Neural cell (in vitro differentiated cells): ENCODE measurements around the gene HERPUD2. TPM values are rescaled to one million over a fixed set of nuclear protein-coding genes. Genes with fewer than 3 reads are reported as not detected.

Source experiments
- H2AFZ ChIP-seq: fragments of 200-600, 300-800 bp; sonication (generic), shearing (Covaris generic); 2 replicates; pipeline ENCODE4 v1.6.0; 2014; ENCODE audit warnings: low read depth, mild to moderate bottlenecking, antibody characterized with exemption, low read length, moderate library complexity
- H3F3A ChIP-seq: fragments of 200-600 bp; shearing (Covaris generic); 2 replicates; pipeline ENCODE4 v1.6.1; 2016; ENCODE audit warnings: mild to moderate bottlenecking, moderate library complexity, mixed read lengths, antibody characterized with exemption, low read length; ENCODE audit not compliant: insufficient read depth, poor library complexity, severe bottlenecking
- H3K27ac ChIP-seq: fragments of 200-600, 300-800 bp; sonication (generic), shearing (Covaris generic); 2 replicates; pipeline ENCODE4 v1.5.1; 2014; ENCODE audit warnings: mild to moderate bottlenecking, low read length, moderate library complexity
- H3K27me3 ChIP-seq: fragments of 300-800, 200-600 bp; sonication (generic), shearing (Covaris generic); 2 replicates; pipeline ENCODE4 v1.6.0; 2014; ENCODE audit warnings: mild to moderate bottlenecking, low read depth, low read length, moderate library complexity; ENCODE audit not compliant: insufficient read depth
- H3K36me3 ChIP-seq: fragments of 300-800, 200-600 bp; sonication (generic), shearing (Covaris generic); 2 replicates; pipeline ENCODE4 v1.5.1; 2014; ENCODE audit warnings: mild to moderate bottlenecking, antibody characterized with exemption, low read length, moderate library complexity; ENCODE audit not compliant: insufficient read depth
- H3K4me2 ChIP-seq: fragments of 300-800, 200-600 bp; sonication (generic), shearing (Covaris generic); 2 replicates; pipeline ENCODE4 v1.6.0; 2014; ENCODE audit warnings: mild to moderate bottlenecking, low read length
- H3K4me3 ChIP-seq: fragments of 300-800, 200-600 bp; sonication (generic), shearing (Covaris generic); 2 replicates; pipeline ENCODE4 v1.5.1; 2014; ENCODE audit warnings: mild to moderate bottlenecking, low read length, moderate library complexity
- H3K79me2 ChIP-seq: fragments of 200-600 bp; shearing (Covaris generic); replicated peaks from 2 replicates; pipeline ENCODE4 v1.6.0; 2014; ENCODE audit warnings: mild to moderate bottlenecking, low read length, moderate library complexity; ENCODE audit not compliant: insufficient read depth
- H3K9ac ChIP-seq: fragments of 300-800, 200-600 bp; sonication (generic), shearing (Covaris generic); 2 replicates; pipeline ENCODE4 v1.6.1; 2016; ENCODE audit warnings: mild to moderate bottlenecking, low read length, mixed read lengths
- H3K9me2 ChIP-seq: fragments of 200-600 bp; shearing (Covaris generic); 2 replicates; pipeline ENCODE4 v1.6.1; 2016; ENCODE audit warnings: mild to moderate bottlenecking, low read length, mixed read lengths; ENCODE audit not compliant: insufficient read depth
- H3K9me3 ChIP-seq: fragments of 200-600, 300-800 bp; sonication (generic), shearing (Covaris generic); 2 replicates; pipeline ENCODE4 v1.6.1; 2016; ENCODE audit warnings: mild to moderate bottlenecking, mixed run types, low read length, moderate library complexity, mixed read lengths
- H4K20me1 ChIP-seq: fragments of 200-600 bp; shearing (Covaris generic); 2 replicates; pipeline ENCODE4 v1.6.1; 2016; ENCODE audit warnings: mild to moderate bottlenecking, mixed run types; ENCODE audit not compliant: insufficient read depth
- CTCF ChIP-seq: fragments of 450-650 bp; IDR thresholded peaks from 2 replicates; pipeline ENCODE4 v1.5.1; 2014; ENCODE audit warnings: antibody characterized with exemption, mild to moderate bottlenecking, moderate library complexity; ENCODE audit not compliant: poor library complexity, severe bottlenecking
- EP300 ChIP-seq: fragments of 450-650 bp; conservative IDR thresholded peaks from 2 replicates; pipeline ENCODE4 v1.6.1; 2014; ENCODE audit warnings: antibody characterized with exemption, mild to moderate bottlenecking, moderate library complexity; ENCODE audit not compliant: poor library complexity, severe bottlenecking
- EZH2 ChIP-seq: fragments of 200-600, 300-800 bp; shearing (Covaris generic), sonication (generic); IDR thresholded peaks from 2 replicates; pipeline ENCODE4 v1.6.1; 2014; ENCODE audit warnings: antibody characterized with exemption, low read length, borderline replicate concordance, mild to moderate bottlenecking; ENCODE audit not compliant: insufficient read depth, poor library complexity, severe bottlenecking
- MXI1 ChIP-seq: fragments of 450-650 bp; conservative IDR thresholded peaks from 2 replicates; pipeline ENCODE4 v1.6.1; 2014; ENCODE audit warnings: antibody characterized with exemption, mild to moderate bottlenecking; ENCODE audit not compliant: poor library complexity, severe bottlenecking
- POLR2AphosphoS5 ChIP-seq: IDR thresholded peaks from 2 replicates; pipeline ENCODE4 v1.6.1; 2012
- RAD21 ChIP-seq: fragments of 450-650 bp; conservative IDR thresholded peaks from 2 replicates; pipeline ENCODE4 v1.6.1; 2014; ENCODE audit warnings: antibody characterized with exemption, mild to moderate bottlenecking, moderate library complexity
- SMC3 ChIP-seq: fragments of 450-650 bp; conservative IDR thresholded peaks from 2 replicates; pipeline ENCODE4 v1.6.1; 2014; ENCODE audit warnings: antibody characterized with exemption, mild to moderate bottlenecking, moderate library complexity; ENCODE audit not compliant: poor library complexity
- TAF1 ChIP-seq: IDR thresholded peaks from 2 replicates; pipeline ENCODE4 v1.6.1; 2012; ENCODE audit warnings: low read depth
- polyA plus RNA-seq: library from polyadenylated mRNA; depleted of rRNA; stranded (reverse); fragments of >200 nt; gene quantifications from 2 replicates; pipeline ENCODE4 v1.2.3, GENCODE V29; 2014
- TF ChIP-seq, protein P1 (sequence below): IDR thresholded peaks from 2 replicates; pipeline ENCODE4 v1.6.1; 2012; ENCODE audit warnings: borderline replicate concordance

Gene HERPUD2
- polyA plus RNA-seq, 1 donor from 2014 or later, result 16.7 TPM

- H3K36me3 ChIP-seq, result no peaks in the 10 kb centered on the region
- peak overlapping the region; percentile 97 for H3K4me3 ChIP-seq
- H3K79me2 ChIP-seq, result peaks cover 34% of the 10 kb centered on the region
- no peak overlapping the region for H3K27ac ChIP-seq
- no peaks in the 10 kb centered on the region for H3K9me2 ChIP-seq
- H3F3A ChIP-seq, result no peaks in the 10 kb centered on the region
- no peak overlapping the region for H2AFZ ChIP-seq
- peak overlapping the region; percentile 66 for H3K4me2 ChIP-seq
- H3K9ac ChIP-seq, result no peak overlapping the region
- no peaks in the 10 kb centered on the region for H3K27me3 ChIP-seq
- no peaks in the 10 kb centered on the region for H3K9me3 ChIP-seq
- no peaks in the 10 kb centered on the region for H4K20me1 ChIP-seq
- no peak for TF ChIP-seq EZH2
- TF ChIP-seq, protein P1, sequence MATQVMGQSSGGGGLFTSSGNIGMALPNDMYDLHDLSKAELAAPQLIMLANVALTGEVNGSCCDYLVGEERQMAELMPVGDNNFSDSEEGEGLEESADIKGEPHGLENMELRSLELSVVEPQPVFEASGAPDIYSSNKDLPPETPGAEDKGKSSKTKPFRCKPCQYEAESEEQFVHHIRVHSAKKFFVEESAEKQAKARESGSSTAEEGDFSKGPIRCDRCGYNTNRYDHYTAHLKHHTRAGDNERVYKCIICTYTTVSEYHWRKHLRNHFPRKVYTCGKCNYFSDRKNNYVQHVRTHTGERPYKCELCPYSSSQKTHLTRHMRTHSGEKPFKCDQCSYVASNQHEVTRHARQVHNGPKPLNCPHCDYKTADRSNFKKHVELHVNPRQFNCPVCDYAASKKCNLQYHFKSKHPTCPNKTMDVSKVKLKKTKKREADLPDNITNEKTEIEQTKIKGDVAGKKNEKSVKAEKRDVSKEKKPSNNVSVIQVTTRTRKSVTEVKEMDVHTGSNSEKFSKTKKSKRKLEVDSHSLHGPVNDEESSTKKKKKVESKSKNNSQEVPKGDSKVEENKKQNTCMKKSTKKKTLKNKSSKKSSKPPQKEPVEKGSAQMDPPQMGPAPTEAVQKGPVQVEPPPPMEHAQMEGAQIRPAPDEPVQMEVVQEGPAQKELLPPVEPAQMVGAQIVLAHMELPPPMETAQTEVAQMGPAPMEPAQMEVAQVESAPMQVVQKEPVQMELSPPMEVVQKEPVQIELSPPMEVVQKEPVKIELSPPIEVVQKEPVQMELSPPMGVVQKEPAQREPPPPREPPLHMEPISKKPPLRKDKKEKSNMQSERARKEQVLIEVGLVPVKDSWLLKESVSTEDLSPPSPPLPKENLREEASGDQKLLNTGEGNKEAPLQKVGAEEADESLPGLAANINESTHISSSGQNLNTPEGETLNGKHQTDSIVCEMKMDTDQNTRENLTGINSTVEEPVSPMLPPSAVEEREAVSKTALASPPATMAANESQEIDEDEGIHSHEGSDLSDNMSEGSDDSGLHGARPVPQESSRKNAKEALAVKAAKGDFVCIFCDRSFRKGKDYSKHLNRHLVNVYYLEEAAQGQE, result no peak
- no peak for TF ChIP-seq MXI1
- no peak for TF ChIP-seq RAD21
- TF ChIP-seq TAF1, result no peak
- no peak for TF ChIP-seq SMC3
- TF ChIP-seq CTCF, result no peak
- TF ChIP-seq POLR2AphosphoS5, result no peak
- no peak for TF ChIP-seq EP300
Observed at GRCh38 chr7:35695987-35696386, 1.1 kb upstream of the HERPUD2 start.

DNA sequence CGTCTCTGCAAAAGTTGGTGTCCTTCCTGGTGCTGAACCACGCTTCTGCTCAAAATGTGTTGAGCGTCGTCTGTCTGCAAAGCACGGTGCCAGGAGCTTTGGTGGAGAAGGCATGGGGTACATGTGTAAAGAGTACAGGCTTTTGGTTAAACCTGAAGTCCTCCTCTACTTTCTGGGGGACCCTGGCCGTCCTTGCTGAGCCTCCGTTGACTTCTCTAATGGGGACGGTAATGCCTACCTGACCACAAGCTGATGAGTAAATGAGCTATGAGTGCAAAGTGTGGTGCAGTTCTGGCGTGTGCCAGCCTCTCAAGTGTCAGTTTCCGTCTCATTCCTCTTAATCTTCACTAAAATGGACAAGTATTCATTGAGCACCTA, 527 bp upstream of the HERPUD2 start:
- H2AFZ ChIP-seq, result peak overlapping the region; percentile 100
- no peaks in the 10 kb centered on the region for H4K20me1 ChIP-seq
- no peaks in the 10 kb centered on the region for H3F3A ChIP-seq
- peak overlapping the region; percentile 66 for H3K4me2 ChIP-seq
- H3K36me3 ChIP-seq, result no peaks in the 10 kb centered on the region
- TF ChIP-seq EP300 (no peak), CTCF (no peak), RAD21 (no peak), MXI1 (no peak), TAF1 (no peak), EZH2 (no peak), POLR2AphosphoS5 (no peak), SMC3 (no peak)
- TF ChIP-seq, protein P1, result no peak
- no peaks in the 10 kb centered on the region for H3K9me3 ChIP-seq
- no peaks in the 10 kb centered on the region for H3K9me2 ChIP-seq
- H3K27ac ChIP-seq, result peak overlapping the region; percentile 84
- peak overlapping the region; percentile 94 for H3K9ac ChIP-seq
- peak overlapping the region; percentile 97 for H3K4me3 ChIP-seq
- H3K79me2 ChIP-seq, result peaks cover 39% of the 10 kb centered on the region
- H3K27me3 ChIP-seq, result no peaks in the 10 kb centered on the region
